Measurements from ENCODE around the gene SCFD2.
A peak's percentile ranks its signal among the peaks of the same experiment; 100 is the strongest.

SCFD2 gene

GRCh38 chr4:53118676-53119075, 247.2 kb downstream of the SCFD2 start:
- peaks cover 4% of the 10 kb centered on the region for H3K9me3 Mint-ChIP-seq

GRCh38 chr4:53116954-53117353, 248.9 kb downstream of the SCFD2 start:
- H3K4me1 Mint-ChIP-seq = peaks cover 19% of the 10 kb centered on the region
- TF ChIP-seq, protein P1, sequence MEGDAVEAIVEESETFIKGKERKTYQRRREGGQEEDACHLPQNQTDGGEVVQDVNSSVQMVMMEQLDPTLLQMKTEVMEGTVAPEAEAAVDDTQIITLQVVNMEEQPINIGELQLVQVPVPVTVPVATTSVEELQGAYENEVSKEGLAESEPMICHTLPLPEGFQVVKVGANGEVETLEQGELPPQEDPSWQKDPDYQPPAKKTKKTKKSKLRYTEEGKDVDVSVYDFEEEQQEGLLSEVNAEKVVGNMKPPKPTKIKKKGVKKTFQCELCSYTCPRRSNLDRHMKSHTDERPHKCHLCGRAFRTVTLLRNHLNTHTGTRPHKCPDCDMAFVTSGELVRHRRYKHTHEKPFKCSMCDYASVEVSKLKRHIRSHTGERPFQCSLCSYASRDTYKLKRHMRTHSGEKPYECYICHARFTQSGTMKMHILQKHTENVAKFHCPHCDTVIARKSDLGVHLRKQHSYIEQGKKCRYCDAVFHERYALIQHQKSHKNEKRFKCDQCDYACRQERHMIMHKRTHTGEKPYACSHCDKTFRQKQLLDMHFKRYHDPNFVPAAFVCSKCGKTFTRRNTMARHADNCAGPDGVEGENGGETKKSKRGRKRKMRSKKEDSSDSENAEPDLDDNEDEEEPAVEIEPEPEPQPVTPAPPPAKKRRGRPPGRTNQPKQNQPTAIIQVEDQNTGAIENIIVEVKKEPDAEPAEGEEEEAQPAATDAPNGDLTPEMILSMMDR (IDR thresholded peaks at IDR 0.05; ENCODE audit: unreplicated experiment in 3 of 3) = no peak
- H3K27ac Mint-ChIP-seq = peak overlapping the region in 1 of 3 experiments; percentile 49
- H3K27me3 Mint-ChIP-seq (ENCODE audit: low read depth) = no peaks in the 10 kb centered on the region
- peaks cover 4% of the 10 kb centered on the region for H3K9me3 Mint-ChIP-seq
- H3K4me3 Mint-ChIP-seq = no peak overlapping the region
- H3K36me3 Mint-ChIP-seq (ENCODE audit: low read depth) = no peaks in the 10 kb centered on the region

More at GRCh38 chr4:53118676-53119075, 247.2 kb downstream of the SCFD2 start:
- Mint-ChIP-seq H3K36me3 (ENCODE audit: low read depth) (no peaks in the 10 kb centered on the region), H3K4me1 (peaks cover 19% of the 10 kb centered on the region), H3K4me3 (no peak overlapping the region), H3K27ac (peak overlapping the region; percentile 21 to 74 (median 56)), H3K27me3 (ENCODE audit: low read depth) (no peaks in the 10 kb centered on the region)
- TF ChIP-seq, protein P1 (IDR thresholded peaks at IDR 0.05; ENCODE audit: unreplicated experiment in 3 of 3) = no peak

- Mint-ChIP-seq H3K27me3 (ENCODE audit: low read depth) (no peaks in the 10 kb centered on the region), H3K4me3 (no peak overlapping the region)
Measured at GRCh38 chr4:53113431-53114225, 252.2 kb downstream of the SCFD2 start.

GRCh38 chr4:53105313-53105712, 260.5 kb downstream of the SCFD2 start:
- H3K9me3 Mint-ChIP-seq = peaks cover 26% of the 10 kb centered on the region
- TF ChIP-seq, protein P1 (IDR thresholded peaks at IDR 0.05; ENCODE audit: unreplicated experiment in 3 of 3) = no peak
- no peak overlapping the region for H3K27ac Mint-ChIP-seq
- H3K4me1 Mint-ChIP-seq = peaks cover 14% of the 10 kb centered on the region
- no peaks in the 10 kb centered on the region for H3K27me3 Mint-ChIP-seq (ENCODE audit: low read depth)
- H3K4me3 Mint-ChIP-seq = no peak overlapping the region
- peaks cover 4% of the 10 kb centered on the region for H3K36me3 Mint-ChIP-seq (ENCODE audit: low read depth)

More at GRCh38 chr4:53113431-53114225, 252.2 kb downstream of the SCFD2 start:
- Mint-ChIP-seq H3K9me3 (peaks cover 18% of the 10 kb centered on the region), H3K4me1 (peaks cover 3% of the 10 kb centered on the region), H3K36me3 (ENCODE audit: low read depth) (peaks cover 4% of the 10 kb centered on the region), H3K27ac (no peak overlapping the region)
- TF ChIP-seq, protein P1 (IDR thresholded peaks at IDR 0.05; ENCODE audit: unreplicated experiment in 3 of 3) = no peak

- H3K9me3 Mint-ChIP-seq = peaks cover 22% of the 10 kb centered on the region
- TF ChIP-seq, protein P1 (IDR thresholded peaks at IDR 0.05; ENCODE audit: unreplicated experiment in 3 of 3) = no peak
- no peak overlapping the region for H3K27ac Mint-ChIP-seq
- peaks cover 14% of the 10 kb centered on the region for H3K4me1 Mint-ChIP-seq
- no peaks in the 10 kb centered on the region for H3K27me3 Mint-ChIP-seq (ENCODE audit: low read depth)
- no peak overlapping the region for H3K4me3 Mint-ChIP-seq
- peaks cover 4% of the 10 kb centered on the region for H3K36me3 Mint-ChIP-seq (ENCODE audit: low read depth)
Measured at GRCh38 chr4:53103481-53103880, 262.4 kb downstream of the SCFD2 start.

DNA sequence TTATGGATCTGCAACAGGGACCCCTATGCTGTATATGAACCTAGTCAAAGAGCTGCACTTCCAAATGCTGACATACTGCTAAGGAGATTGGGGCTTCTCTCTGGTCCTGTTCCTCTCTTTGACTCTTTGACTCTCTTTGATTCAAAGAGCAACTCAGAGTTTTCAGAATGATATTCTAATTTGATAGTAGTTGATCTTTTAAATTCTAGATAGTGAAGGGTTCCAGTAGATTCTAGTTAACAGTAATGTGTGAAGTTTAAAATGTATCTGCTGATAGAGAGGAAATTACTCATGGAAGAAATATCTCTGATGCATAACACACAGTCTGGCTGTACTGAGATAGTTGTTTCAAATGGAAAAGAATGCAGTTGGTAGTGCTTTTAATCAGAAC, 264.7 kb downstream of the SCFD2 start:
- no peak overlapping the region for H3K4me3 Mint-ChIP-seq
- no peaks in the 10 kb centered on the region for H3K27me3 Mint-ChIP-seq (ENCODE audit: low read depth)
- TF ChIP-seq, protein P1 (IDR thresholded peaks at IDR 0.05; ENCODE audit: unreplicated experiment in 3 of 3) = no peak
- H3K27ac Mint-ChIP-seq = peak overlapping the region in 2 of 3 experiments; percentile 26 to 79
- H3K4me1 Mint-ChIP-seq = peaks cover 14% of the 10 kb centered on the region
- peaks cover 11% of the 10 kb centered on the region for H3K9me3 Mint-ChIP-seq
- peaks cover 6% of the 10 kb centered on the region for H3K36me3 Mint-ChIP-seq (ENCODE audit: low read depth)

Measured in nephron (organoid).